Activated CD4-positive, CD25-positive, alpha-beta regulatory T cell (primary cell): Measurements from ENCODE around the gene FOXI1.

Experiments
- DNase-seq, 4 experiments: peaks; one replicate each; lab custom pipeline; 2025; lab: John Stamatoyannopoulos, UW

FOXI1 gene

DNA sequence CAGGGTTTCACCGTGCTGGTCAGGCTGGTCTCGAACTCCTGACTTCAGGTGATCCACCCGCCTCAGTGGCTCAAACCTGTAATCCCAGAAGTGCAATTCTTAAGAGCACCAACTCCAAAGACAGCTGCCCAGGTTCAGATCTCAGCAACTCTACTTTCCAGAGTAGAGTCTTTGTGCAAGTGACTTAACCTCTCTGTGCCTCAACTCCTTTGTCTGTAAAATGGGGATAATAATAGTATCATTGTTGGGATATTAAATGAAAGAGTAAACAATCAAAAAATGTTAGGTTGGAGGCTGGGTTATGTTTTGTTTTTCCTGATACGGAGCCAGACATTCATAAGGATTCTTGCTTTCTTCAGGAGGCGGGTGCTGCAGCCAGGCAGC lies 45.0 kb downstream of the FOXI1 start:
- DNase-seq = no peak

DNA sequence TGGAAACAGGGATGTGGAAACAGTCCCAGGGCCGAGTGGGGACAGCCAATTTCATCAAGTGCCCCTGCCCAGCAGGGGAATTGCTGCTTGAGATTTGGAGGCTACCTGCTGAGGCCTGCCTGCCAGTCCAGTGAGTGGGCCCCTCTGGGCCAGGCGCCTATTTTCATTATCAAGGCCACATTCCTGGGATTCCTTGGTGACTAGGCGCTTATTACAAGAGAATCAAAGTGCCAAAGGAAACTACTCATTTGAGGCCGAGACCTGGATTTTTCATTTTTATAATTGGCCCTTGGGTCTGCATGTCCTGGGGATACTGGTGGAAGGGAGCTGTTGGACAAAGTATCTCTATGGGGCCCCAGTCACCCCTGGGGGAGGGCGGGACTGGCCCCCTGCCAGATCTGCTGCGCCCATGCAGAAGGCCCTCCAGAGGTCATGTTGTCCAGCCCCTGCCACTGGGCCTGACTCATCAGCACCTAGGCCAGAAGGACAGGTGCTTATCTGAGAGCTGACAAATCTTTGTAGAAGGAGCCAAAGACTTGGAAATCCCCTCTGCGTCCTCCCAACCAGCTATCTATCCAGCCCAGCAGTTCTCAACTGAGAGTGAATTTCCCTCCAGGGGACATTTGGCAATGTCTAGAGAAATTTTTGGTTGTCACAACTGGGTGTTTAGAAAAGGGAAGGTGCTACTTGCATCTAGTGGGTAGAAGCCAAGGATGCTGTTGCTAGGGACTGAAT lies 45.6 kb downstream of the FOXI1 start:
- DNase-seq = no peak

DNA sequence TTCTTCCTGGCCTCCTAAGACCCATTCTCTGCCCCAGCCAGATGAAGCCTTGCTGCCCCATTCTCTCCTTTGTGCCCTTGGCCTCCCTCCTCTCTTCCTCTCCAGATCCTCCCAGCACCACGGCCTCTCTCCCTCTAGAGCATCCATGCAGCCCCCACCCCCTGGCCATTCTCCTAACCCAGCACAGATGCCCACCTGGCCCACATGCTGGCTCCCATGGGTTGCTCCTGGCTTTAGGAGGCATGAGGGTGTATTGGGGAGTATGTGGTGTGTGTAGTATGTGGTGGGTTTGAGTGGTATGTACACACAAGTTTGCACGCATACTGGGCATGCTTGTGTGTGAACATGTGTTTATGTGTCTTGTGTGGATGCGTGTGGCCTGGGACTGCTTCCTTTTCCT lies 47.1 kb downstream of the FOXI1 start:
- no peak for DNase-seq

DNA sequence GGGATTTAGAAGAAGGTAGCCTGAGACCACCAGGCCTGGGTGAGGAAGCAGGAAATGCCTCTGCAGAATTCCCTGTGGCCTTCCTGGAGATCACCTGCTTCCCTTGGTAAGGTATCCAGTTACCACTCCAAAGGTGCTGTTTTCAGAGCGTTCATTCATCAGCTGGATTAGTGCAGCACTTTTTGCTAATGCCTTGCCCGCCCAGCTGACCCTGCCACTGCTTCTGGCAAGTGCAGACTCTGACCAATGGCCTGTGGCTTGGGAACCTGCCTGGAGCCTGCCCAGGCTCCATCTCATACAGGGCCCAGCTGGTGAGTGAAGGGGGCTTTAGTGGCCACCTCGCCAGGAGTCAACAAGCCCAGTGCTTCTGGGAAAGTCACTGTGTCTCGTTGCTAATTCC lies 48.6 kb downstream of the FOXI1 start:
- DNase-seq = no peak

DNA sequence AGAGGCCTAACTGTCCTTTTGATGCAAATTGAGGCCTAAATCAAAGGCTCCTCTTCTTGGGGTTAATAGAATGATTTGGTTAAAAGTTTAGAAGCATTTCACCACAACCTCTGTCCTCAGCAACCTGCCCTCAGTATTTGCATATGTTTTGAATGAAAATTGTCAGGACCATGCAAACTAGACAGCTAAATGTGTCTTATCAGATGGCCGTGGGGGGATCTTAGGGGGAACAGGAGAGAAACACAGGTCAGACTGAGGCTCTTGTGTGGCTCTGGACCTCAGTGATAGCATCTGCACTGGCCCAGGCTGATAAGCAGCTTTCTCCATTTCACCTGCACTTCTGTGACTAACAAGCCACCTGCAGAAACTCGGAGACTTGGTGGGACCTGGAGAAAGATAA lies 49.0 kb downstream of the FOXI1 start:
- DNase-seq = no peak

DNA sequence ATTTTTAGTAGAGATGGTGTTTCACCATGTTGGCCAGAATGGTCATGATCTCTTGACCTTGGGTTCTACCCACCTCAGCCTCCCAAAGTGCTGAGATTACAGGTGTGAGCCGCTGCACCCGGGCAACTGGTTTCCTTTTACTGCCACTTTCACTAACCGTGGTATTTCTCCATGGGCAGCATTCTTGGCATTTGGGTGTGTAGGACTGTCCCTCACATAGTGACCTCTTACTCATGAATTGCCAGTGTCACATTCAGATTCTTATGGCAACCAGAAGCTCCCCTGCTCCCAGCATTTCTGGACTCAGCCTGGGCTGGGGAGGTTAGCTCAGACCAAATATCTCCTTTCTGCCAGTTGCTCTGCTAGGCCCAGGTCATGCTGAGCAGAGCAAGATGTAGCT lies 50.1 kb downstream of the FOXI1 start:
- DNase-seq = no peak

DNA sequence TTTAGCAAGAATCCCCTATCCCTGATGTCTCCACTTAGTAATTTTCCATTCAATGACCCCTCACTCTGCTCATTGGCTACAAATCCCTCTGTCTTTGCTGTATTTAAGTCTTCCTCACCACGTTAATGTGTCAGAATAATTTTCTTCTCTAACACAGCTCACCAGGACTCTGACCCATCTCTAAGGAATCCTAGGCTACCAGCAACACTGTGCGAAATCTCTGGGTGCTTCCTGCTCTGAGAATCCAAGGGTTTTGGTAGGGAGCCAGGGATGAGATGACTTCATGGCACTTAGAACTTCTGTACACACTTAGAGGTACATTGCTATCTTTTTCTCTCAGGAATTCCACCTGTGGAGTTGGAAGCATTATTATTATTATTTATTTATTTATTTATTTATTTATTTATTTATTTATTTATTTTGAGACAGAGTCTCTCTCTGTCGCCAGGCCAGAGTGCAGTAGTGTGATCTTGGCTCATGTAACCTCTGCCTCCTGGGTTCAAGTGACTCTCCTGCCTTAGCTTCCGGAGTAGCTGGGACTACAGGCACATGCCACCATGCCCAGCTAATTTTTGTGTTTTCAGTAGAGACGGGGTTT lies 53.5 kb downstream of the FOXI1 start:
- DNase-seq = no peak
